GM21619 (cell line): Measurements from ENCODE around the gene PPARA.

Experiments used
- ATAC-seq: cut with Tn5 transposase; IDR thresholded peaks from one replicate; pipeline ENCODE4 v1.9.1; 2021; ENCODE audit not compliant: unreplicated experiment

The PPARA gene

GRCh38 chr22:46202897-46203600, 52.7 kb downstream of the PPARA start:
- no peak for ATAC-seq

- no peak for ATAC-seq
Measured at GRCh38 chr22:46203601-46203980, 53.3 kb downstream of the PPARA start.

- ATAC-seq = no peak
Measured at GRCh38 chr22:46209262-46209661, 58.9 kb downstream of the PPARA start.

GRCh38 chr22:46212195-46212594, 61.9 kb downstream of the PPARA start:
- no peak for ATAC-seq

GRCh38 chr22:46213052-46213451, 62.7 kb downstream of the PPARA start:
- ATAC-seq = no peak

- ATAC-seq = no peak
Measured at GRCh38 chr22:46214149-46214548, 63.8 kb downstream of the PPARA start.

GRCh38 chr22:46214616-46215015, 64.3 kb downstream of the PPARA start:
- no peak for ATAC-seq

GRCh38 chr22:46219636-46220035, 69.3 kb downstream of the PPARA start:
- ATAC-seq = no peak

- no peak for ATAC-seq
Measured at GRCh38 chr22:46220921-46221320, 70.6 kb downstream of the PPARA start.

GRCh38 chr22:46224044-46224897, 73.9 kb downstream of the PPARA start:
- no peak for ATAC-seq

- no peak for ATAC-seq
Measured at GRCh38 chr22:46224898-46225290, 74.6 kb downstream of the PPARA start.

- no peak for ATAC-seq
Measured at GRCh38 chr22:46225631-46226030, 75.3 kb downstream of the PPARA start.

- no peak for ATAC-seq
Measured at GRCh38 chr22:46226577-46226976, 76.3 kb downstream of the PPARA start.

GRCh38 chr22:46229701-46230100, 79.4 kb downstream of the PPARA start:
- ATAC-seq = no peak

- no peak for ATAC-seq
Measured at GRCh38 chr22:46230262-46230901, 80.1 kb downstream of the PPARA start.

GRCh38 chr22:46233231-46233630, 82.9 kb downstream of the PPARA start:
- ATAC-seq = no peak

GRCh38 chr22:46234969-46235368, 84.6 kb downstream of the PPARA start:
- no peak for ATAC-seq

GRCh38 chr22:46237453-46238124, 87.3 kb downstream of the PPARA start:
- no peak for ATAC-seq

GRCh38 chr22:46238541-46238940, 88.2 kb downstream of the PPARA start:
- no peak for ATAC-seq

GRCh38 chr22:46239261-46240048, 89.1 kb downstream of the PPARA start:
- ATAC-seq = no peak

- ATAC-seq = no peak
Measured at GRCh38 chr22:46240073-46240472, 89.7 kb downstream of the PPARA start.
